GM21786 (cell line): Measurements from ENCODE around the gene FILIP1.

Experiments
- ATAC-seq: cut with Tn5 transposase; IDR thresholded peaks from one replicate; pipeline ENCODE4 v1.9.1; 2021; ENCODE audit not compliant: unreplicated experiment

Gene FILIP1

DNA sequence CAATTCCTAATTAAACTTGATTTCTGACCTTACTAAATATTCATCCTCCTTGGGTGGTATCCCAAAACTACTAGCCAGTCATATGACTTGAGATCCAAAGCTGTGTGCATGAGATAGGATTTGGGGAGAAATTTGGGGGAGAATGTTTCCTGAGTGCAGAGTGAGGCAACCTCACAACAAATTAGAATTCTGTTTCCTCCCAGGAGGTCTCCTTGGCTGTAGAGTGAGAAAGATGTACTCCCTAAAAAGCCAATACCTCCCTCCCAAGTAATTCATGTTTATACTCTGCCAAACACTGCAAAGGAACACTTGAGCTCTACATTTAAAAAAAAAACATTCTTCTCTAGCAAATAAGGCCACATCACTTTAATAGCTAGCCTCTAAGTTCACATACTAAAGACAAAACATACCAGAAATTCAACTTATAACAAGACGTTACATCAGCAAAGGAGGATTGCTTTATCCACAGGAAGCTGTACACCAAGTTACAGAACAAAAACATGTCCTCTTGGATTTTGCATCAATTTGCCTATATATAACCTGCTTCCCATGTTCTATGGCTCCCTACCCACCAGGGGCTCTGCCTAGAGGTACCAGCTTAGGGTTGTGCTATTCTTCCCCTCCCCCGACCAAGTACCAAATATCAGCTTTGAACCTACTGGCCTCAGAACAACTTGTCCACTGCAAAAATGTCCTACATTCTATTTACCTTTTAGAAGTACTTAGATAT, 193.6 kb downstream of the FILIP1 start:
- ATAC-seq, result no peak

DNA sequence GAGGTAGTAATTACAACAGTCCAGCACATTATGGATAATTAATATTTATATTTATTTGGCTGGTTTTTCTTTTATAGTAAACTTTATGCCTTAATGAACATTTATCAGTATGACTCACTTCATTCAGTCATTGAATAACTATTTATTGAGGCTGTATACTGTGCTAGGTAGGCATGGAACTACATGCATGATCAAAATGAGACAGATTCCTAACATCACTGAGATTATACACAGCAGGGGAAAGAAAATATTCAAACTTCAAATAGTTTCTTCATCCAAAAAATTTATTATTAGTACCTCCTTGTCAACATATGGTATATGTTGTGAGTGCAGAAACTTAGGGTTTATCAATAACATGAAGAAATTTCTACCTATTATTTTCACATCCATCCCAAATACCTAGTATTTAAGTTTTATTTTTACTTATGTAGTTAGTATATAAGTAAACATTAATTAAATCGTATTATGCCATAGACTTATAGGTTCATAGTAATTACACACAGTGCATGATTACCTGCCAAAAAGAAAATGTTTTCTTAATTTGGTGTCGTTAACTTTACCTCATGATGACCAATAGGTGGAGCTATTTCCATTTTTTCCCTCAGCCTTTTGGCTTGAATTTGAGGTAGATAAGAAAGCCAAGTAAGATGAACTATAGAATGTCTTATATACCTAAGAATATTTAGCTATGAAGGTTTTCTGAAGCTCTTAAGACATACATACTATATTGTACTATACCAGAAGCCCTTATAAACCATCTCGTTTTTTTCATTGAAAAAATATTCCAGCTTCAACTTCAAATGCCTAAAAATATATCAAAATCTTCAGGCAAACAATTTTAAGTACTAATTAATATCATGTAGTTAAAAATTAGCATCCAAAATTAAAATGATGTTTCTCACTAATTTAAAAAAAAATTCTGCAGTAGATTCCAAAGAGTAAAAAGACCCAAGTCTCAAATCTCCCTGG, 196.5 kb downstream of the FILIP1 start:
- ATAC-seq, result peak; percentile 77

DNA sequence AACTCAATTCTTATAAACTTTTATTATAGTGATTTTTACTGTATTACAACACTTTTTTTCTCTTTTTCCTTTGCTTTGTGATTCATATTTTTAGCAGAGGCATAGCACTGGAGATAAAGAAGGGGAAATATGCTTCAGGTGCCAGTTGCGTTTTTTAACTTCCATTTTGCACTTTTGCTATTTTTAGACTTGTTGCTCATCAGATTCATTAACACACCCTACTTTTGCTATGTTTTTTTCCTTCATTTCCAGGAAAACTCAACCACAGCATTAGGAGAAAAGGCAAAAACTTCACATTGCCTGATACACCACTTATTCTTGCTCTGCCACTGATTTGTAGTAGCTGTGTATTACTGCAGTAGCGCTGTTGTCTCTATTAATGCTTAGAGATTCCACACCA, 201.0 kb downstream of the FILIP1 start:
- ATAC-seq, result no peak

DNA sequence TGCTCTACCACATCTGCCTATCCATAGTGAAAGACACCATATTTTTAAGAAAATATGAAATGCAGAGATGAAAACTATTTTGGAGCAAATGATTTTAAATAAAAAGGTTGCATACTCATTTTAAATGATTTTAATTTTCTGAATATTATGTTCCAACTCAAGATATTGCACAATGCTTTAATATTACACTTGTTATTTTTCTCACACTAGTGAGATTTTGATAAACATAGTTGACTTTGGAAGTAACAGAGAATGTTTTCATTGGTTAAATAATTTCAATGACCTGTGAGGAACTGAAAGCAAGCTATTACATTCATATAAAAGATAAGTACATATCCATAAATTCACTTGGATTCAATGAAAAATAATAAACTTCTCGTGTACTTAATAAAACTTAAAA, 201.9 kb downstream of the FILIP1 start:
- ATAC-seq, result no peak

DNA sequence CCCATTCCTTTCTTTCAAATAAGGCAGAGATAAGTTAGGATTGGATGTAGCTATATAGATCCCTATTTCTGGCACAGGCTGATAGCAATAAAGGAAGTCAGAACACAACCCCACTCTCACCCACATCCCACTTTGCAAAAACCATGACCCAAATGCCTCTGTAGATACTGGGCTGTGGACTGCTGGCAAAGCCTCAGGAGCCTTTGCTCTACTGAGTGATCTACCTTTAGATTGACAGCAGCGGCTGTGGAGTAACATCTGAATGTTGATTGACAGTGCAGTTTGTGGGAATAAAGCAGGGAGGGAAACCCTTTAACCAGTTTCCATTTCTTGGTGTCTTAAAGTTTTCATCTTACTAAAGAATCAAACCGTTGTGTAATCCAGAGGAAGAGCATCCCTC, 202.3 kb downstream of the FILIP1 start:
- ATAC-seq, result no peak

DNA sequence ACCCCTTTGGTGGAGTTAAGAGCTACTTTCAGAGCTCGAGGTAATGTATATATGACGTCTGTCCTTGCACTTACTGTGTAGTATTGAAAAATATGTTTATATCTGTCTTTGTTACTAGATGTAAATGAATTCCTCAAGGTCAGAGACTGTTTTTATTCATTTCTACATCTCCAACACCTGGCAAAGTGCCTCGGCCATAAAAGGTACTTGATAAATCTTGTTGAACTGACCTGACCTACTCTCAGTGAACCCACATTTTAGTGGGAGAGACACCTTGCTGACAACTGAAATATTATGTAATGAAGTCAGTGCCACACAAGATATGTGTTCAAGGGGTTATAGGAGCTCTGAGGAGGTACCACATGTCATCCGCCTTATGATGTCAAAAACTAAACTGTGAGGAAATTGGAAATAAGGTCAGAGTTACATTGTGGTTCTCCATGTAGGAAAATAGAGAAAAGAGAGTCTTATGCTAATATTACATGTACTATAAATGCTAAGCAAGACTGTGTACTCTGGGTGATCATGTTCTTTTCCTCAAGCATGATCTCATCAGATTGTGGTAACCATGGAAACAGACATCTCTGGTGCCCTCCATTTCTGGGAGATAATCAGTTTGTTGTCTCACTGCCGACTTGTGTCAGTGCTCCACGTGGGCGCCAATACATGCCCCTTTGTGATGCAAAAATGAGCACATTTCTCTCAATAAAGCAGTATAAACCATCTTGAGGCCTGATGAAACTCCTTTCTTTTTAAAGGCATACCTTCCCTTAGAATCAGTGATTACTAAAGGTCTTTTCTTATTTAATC, 203.3 kb downstream of the FILIP1 start:
- ATAC-seq, result no peak

DNA sequence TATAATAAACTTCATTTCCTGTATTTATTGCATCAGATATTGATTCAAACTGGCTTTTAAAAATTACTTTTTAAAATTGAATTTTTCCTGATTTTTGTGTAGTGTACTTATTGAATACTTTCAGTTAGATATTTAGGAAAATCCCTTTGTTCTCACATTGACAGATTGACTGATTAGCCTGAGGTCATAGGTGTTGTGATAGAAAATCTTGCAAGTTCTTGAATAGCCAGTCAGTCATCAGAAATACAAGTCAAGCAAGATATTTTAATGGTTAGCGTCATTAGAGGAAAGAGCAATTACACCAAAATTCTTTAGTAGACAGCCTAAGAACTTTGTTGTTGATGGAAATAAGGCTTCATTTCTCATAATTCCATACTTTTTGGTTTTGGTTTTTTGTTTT, 205.6 kb downstream of the FILIP1 start:
- ATAC-seq, result no peak

DNA sequence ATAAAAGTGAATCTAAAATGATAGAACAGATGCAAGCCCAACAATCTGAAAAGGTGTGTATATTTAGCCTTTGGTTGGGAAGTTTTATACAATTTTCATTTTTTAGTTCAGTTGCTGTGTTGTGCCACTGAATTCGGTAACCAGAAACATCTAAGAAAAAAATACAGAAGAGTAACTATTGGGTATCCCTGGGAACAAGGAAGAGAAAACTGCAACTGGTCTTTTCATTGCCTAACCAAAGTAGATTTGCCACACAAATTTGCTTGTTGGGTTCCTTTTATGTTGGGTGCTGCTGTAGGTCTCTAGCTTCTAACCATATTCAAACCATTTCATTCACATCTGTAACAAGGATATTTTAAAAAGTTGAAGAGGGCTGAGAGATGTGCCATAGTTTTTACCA, 206.2 kb downstream of the FILIP1 start:
- no peak for ATAC-seq

DNA sequence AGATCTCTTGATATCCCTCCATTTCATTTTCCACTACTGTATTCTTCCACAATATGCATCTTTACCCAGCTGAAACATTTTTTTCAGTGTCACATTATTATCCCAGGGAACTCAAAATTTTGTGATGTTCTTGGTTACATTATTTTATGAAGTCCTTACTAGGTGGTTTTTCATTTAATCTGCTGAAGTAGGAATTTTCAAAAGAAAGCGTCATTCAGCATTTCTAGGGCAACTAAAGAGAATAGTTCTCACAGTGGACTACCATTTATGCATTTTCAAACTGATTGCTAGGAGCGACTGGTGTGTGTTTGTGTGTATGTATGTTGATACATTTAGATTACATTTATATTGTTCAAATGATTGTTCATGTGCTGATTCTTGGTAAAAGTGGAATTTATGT, 206.6 kb downstream of the FILIP1 start:
- no peak for ATAC-seq

DNA sequence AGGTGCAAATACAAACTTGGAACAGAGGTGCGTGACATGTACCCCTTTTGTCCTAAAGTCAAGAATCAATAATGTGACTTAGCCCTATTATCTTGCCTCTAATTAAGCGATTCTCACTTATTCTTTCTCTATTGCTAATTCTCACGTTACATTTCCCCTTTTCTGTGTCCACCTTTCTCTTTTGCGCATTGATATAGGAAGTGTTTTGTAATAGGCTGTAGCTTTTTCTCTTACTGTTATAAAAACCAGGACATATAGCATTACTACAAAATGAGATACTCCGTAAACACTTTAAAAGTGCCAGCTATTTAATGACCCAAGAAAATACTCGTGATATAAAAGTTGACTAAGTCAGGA, 208.3 kb downstream of the FILIP1 start:
- ATAC-seq, result no peak

DNA sequence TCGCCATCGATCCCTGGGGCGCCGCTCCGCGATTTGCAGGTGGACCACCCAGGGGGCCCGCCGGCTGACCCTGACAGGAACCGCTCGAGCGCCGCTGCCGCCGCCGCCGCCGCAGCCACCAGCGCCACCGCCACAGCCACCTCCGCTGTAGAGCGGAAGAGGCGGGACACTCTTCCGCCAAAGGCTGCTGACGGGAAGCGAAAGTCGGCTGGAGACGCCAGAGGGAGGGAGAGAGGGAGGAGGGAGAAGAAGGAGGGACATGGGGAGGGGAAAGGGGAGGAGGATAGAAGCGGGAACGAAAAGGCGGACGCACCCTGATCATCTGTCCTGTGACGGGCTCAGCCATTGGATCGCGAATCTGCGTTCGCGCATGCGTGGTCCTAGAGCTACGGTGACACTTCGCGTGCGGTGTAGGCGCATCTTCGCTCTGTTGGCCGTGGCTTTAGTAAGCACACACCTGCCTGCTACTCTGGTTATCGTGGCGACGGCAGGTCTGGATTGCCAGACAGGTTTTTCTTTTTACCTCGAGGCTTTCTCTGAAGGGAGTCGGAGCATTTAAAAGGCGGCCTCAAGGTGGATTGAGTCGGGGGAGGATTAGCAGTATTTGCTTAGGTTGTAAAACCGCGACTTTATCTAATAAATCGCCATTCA, 208.8 kb downstream of the FILIP1 start, which contains the start of gene TMEM30A:
TMEM30A (minus strand) TSS at position 161 of the 651 bp plus-strand sequence; CDS start at position 7, 154 bp downstream.
- peak; percentile 92 for ATAC-seq

DNA sequence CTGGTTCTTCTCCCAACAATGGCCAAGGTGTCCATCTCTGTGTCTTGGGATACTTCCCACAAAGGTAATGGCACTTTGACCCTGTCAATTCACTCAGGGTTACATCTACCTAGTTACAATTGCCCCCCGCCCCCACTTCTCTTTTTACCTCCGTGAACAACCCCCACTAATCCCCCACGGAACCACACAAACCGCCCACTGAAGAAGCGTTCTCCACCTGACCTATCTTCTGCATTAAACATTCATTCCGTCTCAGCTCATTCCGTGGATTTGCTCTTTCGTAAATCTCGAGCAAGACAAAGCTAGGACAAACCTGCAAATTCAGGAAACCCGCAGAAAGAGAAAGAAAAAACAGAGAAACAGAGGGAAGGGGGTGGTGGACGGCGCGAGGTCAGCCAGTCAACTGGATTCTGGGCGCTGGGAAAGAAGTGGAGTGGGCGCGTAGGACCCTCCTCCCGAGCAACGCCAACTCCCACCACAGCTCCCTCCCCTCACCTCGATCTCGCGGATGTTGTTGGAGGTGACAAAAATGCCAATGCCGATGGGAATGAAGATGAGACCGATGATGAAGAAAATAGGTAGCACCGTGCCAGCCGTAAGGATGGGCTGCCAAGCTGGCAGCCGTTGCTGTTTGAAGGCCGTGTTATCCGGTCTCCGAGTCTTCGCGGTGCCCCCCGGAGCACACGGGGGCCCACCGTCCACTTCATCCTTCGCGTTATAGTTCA, 209.5 kb downstream of the FILIP1 start:
- ATAC-seq, result peak; percentile 15

DNA sequence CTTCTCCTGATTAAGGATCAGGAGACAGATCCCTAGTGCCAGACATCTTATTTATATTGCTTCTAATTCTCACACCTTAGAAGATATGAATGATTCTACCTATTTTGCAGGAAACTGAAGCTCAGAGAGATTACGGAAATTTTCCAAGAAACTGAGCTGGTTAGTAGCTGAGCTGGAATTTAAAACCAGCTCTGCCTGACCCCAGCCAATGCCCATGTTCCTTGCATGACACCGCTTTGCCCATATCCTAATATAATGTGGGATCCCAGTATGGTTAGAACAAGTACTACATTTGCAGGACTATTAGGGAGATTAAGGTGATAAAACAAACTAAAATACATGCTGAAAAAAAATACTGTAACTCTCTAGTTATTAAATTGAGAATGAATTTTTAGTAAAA, 210.9 kb downstream of the FILIP1 start:
- no peak for ATAC-seq

DNA sequence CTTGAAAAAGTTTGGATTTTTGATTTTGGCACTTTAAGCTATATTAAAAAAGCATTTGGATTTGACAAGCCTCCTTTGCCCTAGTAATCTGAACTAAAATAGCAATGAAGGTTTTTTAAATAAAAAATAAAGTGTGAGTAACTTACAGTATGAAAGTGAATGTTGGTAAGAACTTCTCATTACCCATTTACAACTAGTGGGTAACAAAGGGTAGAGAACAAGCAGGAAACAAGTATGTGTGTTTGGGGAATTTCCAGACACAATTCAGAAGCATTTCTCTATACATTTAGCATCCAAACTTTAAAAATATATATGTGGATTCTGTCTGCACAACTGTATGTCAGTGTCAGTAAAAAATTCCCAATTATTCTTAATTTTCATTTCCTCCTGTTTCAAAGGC, 211.9 kb downstream of the FILIP1 start:
- ATAC-seq, result peak; percentile 22

DNA sequence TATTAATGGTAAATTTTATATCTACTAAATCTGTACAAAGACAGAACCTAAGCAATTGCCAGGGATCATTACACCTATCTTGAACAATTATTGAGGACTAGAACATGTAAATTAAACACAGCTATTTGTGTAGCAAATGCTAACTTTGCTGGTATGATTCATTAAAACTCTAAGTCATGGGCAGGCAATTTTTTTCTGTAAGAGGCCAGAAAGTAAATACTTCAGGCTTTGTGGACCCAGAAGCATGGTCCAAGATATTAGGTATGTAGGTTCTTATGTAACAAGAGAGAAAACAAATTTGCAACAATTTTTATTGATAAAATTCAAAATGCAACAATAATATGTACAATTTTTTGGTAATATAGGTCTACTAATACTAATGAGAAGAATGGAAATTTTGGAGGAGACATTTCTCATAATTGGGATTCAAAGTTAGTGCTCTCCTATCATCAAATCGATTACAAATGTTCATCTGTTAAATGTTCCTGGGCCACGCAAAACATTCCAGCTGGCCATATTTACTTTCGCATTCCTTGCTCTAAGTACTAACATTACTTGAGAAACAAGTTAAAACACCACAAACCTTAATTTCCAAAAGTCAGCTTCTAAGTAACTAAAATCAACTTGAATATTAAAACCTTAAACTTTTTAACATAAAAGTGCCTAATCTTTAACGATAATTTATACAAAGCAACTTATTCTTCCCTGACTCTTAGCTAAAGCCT, 213.3 kb downstream of the FILIP1 start:
- ATAC-seq, result no peak

DNA sequence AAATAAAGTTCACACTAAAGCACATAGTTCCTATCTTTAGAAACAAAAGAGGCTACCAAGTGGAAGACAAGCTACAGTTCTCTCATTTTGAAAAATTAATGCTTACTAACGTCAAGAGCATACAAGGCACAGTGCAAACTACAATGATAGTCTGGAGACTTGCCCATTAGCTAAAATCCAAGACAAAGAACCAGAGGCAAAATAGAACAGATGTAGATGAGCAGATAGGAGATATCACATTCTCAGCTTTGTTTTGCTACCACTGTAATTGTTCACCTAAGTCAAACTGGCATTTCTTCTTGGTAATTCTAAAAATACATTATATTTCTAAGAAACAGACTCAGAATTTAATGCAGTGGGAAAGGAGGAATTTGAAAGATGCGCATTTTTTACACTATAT, 214.2 kb downstream of the FILIP1 start:
- no peak for ATAC-seq

DNA sequence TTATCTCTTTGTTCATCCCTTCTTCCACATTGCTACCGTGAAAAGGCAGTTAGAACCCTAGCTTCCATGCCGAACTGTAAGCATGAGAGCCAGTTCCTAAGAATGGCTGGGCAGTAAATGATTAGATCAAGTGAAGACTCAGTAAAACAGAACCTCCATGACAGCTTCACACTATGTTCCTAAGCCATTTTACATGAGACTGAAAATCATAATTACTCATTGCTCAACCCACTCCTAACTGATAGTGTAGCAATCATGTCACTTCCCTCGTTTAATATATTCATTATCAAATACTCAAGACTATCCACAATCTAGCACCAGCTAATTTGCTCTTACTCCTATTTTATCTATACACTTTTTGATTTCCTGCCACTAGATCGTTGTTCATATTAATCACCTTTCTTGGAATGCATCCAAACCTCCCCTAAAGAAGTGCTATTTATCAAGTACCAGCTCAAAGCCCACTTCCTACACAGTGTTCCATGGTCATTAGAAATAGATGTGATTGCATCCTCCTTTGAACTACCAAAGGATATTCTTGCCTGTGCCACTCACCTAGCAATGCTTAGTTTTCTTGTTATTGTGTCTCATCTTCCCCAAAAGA, 215.0 kb downstream of the FILIP1 start:
- no peak for ATAC-seq

DNA sequence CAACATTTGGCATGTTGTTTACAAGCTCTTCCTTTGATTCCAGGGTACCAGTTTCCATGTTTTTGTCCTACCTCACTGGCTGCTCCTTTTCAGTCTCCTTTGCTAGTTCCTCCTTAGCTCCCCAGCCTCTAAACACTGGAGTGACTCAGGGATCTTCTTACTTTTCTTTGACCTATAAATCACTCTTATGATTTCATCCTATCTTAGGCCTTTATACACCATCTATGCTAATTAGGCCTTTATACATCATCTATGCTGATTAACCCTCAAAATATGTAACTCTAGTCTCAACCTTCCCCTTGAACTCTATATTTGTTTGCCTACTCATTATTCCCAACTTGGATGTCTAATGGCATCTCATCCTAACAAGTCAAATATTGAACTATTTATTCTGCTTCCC, 218.5 kb downstream of the FILIP1 start:
- no peak for ATAC-seq

DNA sequence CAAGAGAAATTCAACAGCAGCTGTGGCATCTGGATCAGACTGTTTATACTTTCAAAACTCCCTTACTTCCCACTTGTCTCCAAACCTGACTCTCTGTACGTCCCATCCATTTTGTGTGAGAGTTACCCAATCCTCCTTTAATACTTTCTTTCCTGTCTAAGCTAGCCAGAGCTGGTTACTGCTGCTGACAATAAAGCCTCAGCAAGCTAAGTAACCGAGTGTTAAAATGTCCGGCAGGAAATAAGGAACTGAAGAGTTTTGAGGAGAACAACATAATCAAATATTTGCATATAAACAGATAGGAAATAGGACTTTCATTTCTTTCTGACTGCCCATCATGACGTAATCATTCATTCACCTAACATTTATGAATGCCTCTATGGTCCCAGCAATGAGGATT, 220.6 kb downstream of the FILIP1 start:
- no peak for ATAC-seq
